ENCODE results near the gene REG1B. TPM values are rescaled to one million over a fixed set of nuclear protein-coding genes. Genes with fewer than 3 reads are reported as not detected.
"Not testable (repeated sequence)": the region's sequence is repeated elsewhere in the genome, so short reads cannot be mapped to it uniquely, and the experiment has no call there.

The REG1B gene
- total RNA-seq, 1 experiment from 2014 or later = 2.1 TPM

- TF ChIP-seq RORB (CRISPR knock-in tag; IDR thresholded peaks at IDR 0.05) (no peak), ZNF512 (CRISPR knock-in tag; IDR thresholded peaks at IDR 0.05; ENCODE audit: borderline replicate concordance) (no peak)
Observed at GRCh38 chr2:79065201-79065600, 22.6 kb downstream of the REG1B start (continued).

- H3K36me3 Mint-ChIP-seq = peaks cover 16% of the 10 kb centered on the region
- POLR2A ChIA-PET; CTCF ChIA-PET; H3K27ac Mint-ChIP-seq; H3K4me3 Mint-ChIP-seq; H3K27me3 Mint-ChIP-seq (ENCODE audit: low read depth); H3K4me1 Mint-ChIP-seq; DNase-seq (ENCODE audit: low spot score); ATAC-seq: not testable (repeated sequence)
- H3K9me3 Mint-ChIP-seq = peaks cover 29% of the 10 kb centered on the region
Observed at GRCh38 chr2:79054769-79055168, 33.0 kb downstream of the REG1B start.

GRCh38 chr2:79053486-79053885 lies 34.3 kb downstream of the REG1B start:
- H3K4me3 Mint-ChIP-seq; H3K4me1 Mint-ChIP-seq; H3K27ac Mint-ChIP-seq; H3K27me3 Mint-ChIP-seq (ENCODE audit: low read depth); ATAC-seq; POLR2A ChIA-PET; DNase-seq (ENCODE audit: low spot score): not testable (repeated sequence)
- Mint-ChIP-seq H3K36me3 (peaks cover 16% of the 10 kb centered on the region), H3K9me3 (peaks cover 33% of the 10 kb centered on the region)
- CTCF ChIA-PET = interaction anchor here (1.2 kb wide), 1 partner anchor 12 kb away, joined by 3 read pairs; no protein-coding TSS in a partner anchor

GRCh38 chr2:79041032-79041448 lies 46.8 kb downstream of the REG1B start:
- Mint-ChIP-seq H3K36me3 (no peaks in the 10 kb centered on the region), H3K27me3 (ENCODE audit: low read depth) (no peaks in the 10 kb centered on the region), H3K4me3 (no peak overlapping the region), H3K27ac (no peak overlapping the region), H3K9me3 (no peaks in the 10 kb centered on the region), H3K4me1 (peaks cover 6% of the 10 kb centered on the region)
- POLR2A ChIA-PET = interaction anchor here (0.7 kb wide), 1 partner anchor 305 kb away, joined by 3 read pairs; no protein-coding TSS in a partner anchor
- TF ChIP-seq JAZF1 (CRISPR knock-in tag; IDR thresholded peaks at IDR 0.05) = no peak
- peak; percentile 54 for TF ChIP-seq CTCF (IDR thresholded peaks at IDR 0.05)
- no peak for TF ChIP-seq SP1 (CRISPR knock-in tag; conservative IDR thresholded peaks at IDR 0.05)
- no peak for TF ChIP-seq CREB1 (CRISPR knock-in tag; IDR thresholded peaks at IDR 0.05)
- no peak for TF ChIP-seq NR1H2 (CRISPR knock-in tag; IDR thresholded peaks at IDR 0.05)
- peak; percentile 92 for ATAC-seq
- CTCF ChIA-PET = interaction anchor here (0.5 to 3.2 kb wide), 56 partner anchors 8 to 1774 kb away, joined by 3 to 23 read pairs (median 4); partner anchors contain the start of gene REG3G
- no peak for DNase-seq (ENCODE audit: low spot score)

GRCh38 chr2:79039944-79040343 lies 47.8 kb downstream of the REG1B start:
- ATAC-seq (no peak), DNase-seq (ENCODE audit: low spot score) (no peak)
- H3K4me1 Mint-ChIP-seq = peaks cover 6% of the 10 kb centered on the region
- TF ChIP-seq E2F1 (CRISPR knock-in tag; IDR thresholded peaks at IDR 0.05) = no peak
- no peak for TF ChIP-seq ZNF671 (CRISPR knock-in tag; IDR thresholded peaks at IDR 0.05)
- no peak for TF ChIP-seq TP53 (CRISPR knock-in tag; IDR thresholded peaks at IDR 0.05)
- no peak for TF ChIP-seq ETV6 (CRISPR knock-in tag; IDR thresholded peaks at IDR 0.05)
- no peak for TF ChIP-seq PRDM15 (CRISPR knock-in tag; IDR thresholded peaks at IDR 0.05)
- TF ChIP-seq NFE2L1 (CRISPR knock-in tag; IDR thresholded peaks at IDR 0.05) = no peak
- no peak for TF ChIP-seq ZNF416 (CRISPR knock-in tag; IDR thresholded peaks at IDR 0.05)
- TF ChIP-seq ZSCAN18 (CRISPR knock-in tag; IDR thresholded peaks at IDR 0.05) = no peak
- H3K36me3 Mint-ChIP-seq = no peaks in the 10 kb centered on the region
- no peak overlapping the region for H3K27ac Mint-ChIP-seq
- H3K27me3 Mint-ChIP-seq (ENCODE audit: low read depth) = no peaks in the 10 kb centered on the region
- H3K9me3 Mint-ChIP-seq = no peaks in the 10 kb centered on the region
- CTCF ChIA-PET = interaction anchor here (1.0 to 2.5 kb wide), 8 partner anchors 19 to 848 kb away, joined by 3 to 20 read pairs (median 8); no protein-coding TSS in a partner anchor
- no peak overlapping the region for H3K4me3 Mint-ChIP-seq
- POLR2A ChIA-PET = no interaction called here
